ENCODE measurements around the gene PTPN14. TPM values are rescaled to one million over a fixed set of nuclear protein-coding genes. Genes with fewer than 3 reads are reported as not detected.
"Not testable (repeated sequence)": the region's sequence is repeated elsewhere in the genome, so short reads cannot be mapped to it uniquely, and the experiment has no call there.

Gene PTPN14
- polyA plus RNA-seq, 3 donors from 2014 or later: 0.04 TPM; not detected in 2

DNA sequence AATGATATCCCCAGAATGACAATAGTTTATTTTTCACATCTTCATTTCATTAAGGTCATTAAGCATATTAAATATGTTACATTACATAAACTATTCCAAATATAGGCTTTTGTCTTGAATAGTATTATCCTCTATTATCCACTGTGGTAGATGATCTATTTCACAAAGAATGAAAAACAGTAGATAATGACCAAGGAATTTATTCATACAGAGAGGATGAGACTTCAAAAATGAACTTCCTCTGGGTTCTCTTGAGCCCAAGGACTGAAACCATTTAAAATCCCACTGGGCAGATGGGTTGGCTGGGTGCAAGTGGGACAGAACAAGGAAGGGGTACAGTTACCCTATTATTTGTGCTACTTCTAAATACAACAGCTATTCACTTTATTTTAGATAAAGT is 33.0 kb downstream of the PTPN14 start:
- H3K4me1 Mint-ChIP-seq: no peaks in the 10 kb centered on the region
- peaks cover 0 to 2% (median 0%) of the 10 kb centered on the region in 6 donors for H3K9me3 Mint-ChIP-seq
- no peak overlapping the region for H3K27ac Mint-ChIP-seq
- peaks cover 2 to 8% (median 7%) of the 10 kb centered on the region in 3 donors for H3K27me3 Mint-ChIP-seq (ENCODE audit: low read depth in 3 of 3)
- no peaks in the 10 kb centered on the region for H3K36me3 Mint-ChIP-seq
- no peak for DNase-seq
- no peak overlapping the region for H3K4me3 Mint-ChIP-seq

DNA sequence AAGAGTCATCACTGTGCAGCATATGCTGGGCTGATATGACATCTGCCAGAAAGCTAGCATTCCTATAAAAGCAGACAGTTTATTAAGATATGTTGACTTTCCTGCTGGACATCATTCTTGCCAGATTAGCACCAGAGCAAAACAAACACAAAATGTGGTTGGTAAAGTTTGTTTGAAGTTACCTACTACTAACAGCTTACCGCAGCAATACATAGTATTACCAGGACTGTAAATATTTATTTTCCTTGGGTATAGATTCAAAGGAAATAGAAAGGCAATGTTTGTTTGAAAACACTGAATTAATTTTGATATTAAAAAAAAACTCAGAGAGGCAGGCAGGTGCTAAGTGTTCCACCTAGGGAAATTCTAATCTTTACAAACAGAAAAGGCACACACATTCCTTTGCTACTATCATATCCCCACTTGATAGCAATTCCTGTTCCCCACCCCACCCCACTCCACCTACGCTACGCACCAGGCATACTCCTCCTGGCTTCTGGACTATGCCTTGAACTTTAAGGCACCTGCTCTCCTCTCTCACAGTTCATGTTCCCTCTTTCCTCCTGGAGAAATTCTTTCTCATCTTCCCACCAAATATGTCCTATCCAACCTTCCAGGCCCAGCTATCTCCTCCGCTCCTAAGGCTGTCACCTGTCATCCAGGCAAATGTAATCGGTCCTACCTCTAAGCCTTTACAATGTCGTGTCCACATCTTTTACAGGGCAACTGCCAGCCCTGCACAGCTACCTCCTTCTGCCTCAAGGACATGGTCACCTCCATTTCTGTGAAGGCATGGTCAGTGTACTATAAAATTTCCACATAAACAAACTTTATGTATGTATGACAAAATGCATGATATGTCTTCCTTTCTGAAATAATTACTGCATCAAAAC is 34.7 kb downstream of the PTPN14 start:
- Mint-ChIP-seq H3K36me3 (no peaks in the 10 kb centered on the region), H3K27me3 (ENCODE audit: low read depth in 3 of 3) (peaks cover 2 to 8% (median 8%) of the 10 kb centered on the region in 3 donors), H3K4me1 (no peaks in the 10 kb centered on the region), H3K27ac (no peak overlapping the region), H3K4me3 (no peak overlapping the region), H3K9me3 (peaks cover 0 to 2% (median 0%) of the 10 kb centered on the region in 6 donors)
- DNase-seq: no peak

DNA sequence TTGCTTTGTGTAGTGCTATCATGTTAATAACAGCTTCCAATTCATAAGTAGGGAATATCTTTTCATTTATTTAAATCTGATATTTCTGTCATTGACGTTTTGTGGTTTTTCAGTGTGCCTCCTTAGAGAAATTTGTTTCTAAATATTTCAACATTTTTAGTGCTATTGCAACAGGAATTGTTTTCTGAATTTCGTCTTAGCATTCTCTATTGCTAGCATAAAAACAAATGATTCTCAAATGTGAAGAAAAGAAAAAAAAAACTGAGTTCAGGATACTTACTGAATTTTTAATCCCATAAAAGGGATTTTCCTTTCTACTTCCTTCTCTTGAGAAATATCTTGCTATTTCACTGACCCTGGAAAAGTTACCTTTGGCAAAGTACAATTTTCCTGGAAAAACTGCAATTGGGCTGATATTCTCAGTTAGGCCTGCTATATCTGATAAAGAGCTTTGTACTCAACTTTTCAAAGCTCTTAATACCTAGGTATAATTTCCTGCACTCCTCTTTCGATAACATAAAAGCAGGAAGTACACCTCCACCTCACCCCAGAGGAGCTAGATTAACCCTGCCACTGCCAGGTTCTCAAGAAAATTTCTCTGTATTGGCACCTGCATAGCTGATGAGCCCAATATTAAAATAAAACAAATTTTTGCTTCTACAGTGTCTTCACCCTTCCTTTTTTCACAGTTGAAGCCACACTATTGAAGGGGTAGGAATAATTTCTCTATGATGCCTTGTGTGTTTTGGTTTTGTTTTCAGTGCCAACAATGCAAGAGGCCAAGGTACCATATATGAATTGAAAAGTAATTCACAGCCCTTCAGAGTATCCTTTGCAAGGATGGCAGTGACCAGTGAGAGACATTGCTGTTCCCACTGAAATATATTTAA is 35.6 kb downstream of the PTPN14 start:
- Mint-ChIP-seq H3K36me3 (no peaks in the 10 kb centered on the region), H3K27me3 (ENCODE audit: low read depth in 3 of 3) (peaks cover 2 to 8% (median 6%) of the 10 kb centered on the region in 3 donors), H3K9me3 (peaks cover 0 to 2% (median 0%) of the 10 kb centered on the region in 6 donors), H3K4me1 (no peaks in the 10 kb centered on the region), H3K4me3 (no peak overlapping the region), H3K27ac (no peak overlapping the region)
- no peak for DNase-seq

DNA sequence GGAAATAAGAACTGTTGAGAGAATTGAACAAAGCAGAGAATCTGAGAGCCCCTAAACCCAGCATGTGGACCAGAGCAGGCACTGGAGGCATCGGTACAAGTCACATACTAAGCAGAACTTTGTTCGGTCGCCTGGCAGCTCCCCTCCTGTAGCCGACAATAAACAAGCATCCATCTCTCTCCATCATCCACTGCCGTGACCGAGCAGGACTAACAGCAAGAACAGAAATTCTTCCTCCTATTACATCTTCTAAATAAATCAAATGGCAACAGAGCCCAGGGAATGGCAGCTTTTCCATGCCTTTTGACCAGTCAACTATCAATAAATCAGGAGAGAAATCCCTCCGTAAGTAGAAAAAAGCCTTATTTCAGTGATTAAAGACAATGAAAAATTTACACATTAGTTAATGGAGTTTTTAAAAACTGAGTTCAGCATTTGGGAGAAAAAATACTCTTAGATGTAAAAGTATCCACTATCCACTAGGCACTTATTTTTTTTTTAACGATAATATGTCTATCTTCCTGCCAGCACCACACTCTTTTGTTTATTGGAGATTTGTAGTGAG is 36.5 kb downstream of the PTPN14 start:
- Mint-ChIP-seq H3K27ac (no peak overlapping the region), H3K4me3 (no peak overlapping the region), H3K9me3 (peaks cover 0 to 2% (median 0%) of the 10 kb centered on the region in 6 donors), H3K4me1 (no peaks in the 10 kb centered on the region), H3K36me3 (no peaks in the 10 kb centered on the region), H3K27me3 (ENCODE audit: low read depth in 3 of 3) (peaks cover 2 to 8% (median 6%) of the 10 kb centered on the region in 3 donors)
- DNase-seq: no peak

DNA sequence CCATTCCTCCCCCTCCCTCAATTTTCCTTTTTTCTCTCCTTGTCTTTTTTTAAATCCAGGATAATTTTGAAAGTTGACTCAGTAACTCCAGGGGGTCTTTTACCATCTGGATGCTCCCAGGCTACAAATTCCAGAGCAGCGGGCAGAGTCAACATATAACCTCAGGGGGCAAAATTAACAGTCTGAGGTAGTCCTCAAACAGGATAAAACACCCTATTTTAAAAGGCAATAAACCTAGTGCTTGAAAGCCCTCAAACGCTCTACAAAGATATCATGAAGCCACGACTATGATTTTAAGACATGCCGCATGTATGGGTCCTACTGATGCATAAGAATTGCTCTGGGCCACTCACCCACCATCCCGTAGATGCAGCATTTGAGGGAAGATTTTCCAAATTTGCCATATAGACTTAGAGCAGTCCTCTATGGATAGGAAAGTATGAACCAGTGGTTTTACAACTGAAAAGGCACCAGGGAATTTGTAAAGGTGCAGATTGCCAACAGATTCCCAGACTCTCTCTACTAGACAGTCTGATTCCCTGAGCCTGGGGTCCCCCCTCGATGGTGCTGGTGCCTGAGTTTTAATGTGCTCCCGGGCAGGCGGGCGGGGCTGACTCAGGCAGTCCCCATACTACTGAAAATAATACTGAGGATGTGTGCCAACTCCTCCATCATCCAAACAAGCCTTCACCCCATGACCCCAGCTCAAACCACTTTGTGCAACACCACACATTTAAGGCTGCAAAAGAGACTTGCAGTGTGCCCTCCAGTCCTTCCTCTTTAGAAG is 37.2 kb downstream of the PTPN14 start:
- DNase-seq: no peak
- Mint-ChIP-seq H3K36me3 (no peaks in the 10 kb centered on the region), H3K27me3 (ENCODE audit: low read depth in 3 of 3) (peaks cover 2 to 8% (median 6%) of the 10 kb centered on the region in 3 donors), H3K4me3 (no peak overlapping the region), H3K27ac (no peak overlapping the region), H3K9me3 (peaks cover 0 to 2% (median 0%) of the 10 kb centered on the region in 6 donors), H3K4me1 (no peaks in the 10 kb centered on the region)

DNA sequence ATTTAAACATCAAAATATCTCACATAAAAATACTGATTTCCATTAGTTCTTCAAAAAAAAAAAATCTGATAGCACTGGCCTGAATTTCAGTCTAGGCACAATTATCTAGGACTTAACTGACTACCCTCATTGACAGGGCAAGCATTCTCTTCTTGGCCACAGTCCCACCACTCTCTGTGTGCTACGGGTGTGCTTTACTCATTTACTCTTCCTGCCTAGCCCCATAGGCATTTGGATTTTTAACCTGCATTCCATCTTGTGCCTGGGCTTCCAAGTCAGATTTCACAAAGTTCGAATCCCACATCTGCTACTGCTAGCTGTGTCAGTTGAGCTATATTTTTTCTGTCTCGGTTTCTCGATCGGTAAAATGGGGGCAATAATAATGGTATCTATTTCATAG is 38.0 kb downstream of the PTPN14 start:
- Mint-ChIP-seq H3K9me3 (peaks cover 0 to 2% (median 0%) of the 10 kb centered on the region in 6 donors), H3K27ac (no peak overlapping the region)

DNA sequence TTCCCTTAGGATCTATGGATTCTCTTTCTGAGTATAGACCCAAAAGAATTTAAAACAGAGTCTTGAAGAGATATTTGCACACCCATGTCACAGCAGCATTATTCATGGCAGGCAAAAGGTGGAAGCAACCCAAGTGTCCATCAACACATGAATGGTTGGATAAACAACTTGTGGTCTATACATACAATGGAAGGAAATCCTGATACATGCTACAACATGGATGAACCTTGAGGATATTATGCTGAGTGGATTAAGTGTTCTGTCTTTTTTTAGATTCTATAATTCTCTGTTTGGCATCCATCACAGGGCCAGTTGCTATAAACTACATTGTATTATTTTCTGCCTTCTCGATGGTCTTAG is 39.8 kb downstream of the PTPN14 start:
- Mint-ChIP-seq H3K4me1 (no peaks in the 10 kb centered on the region), H3K36me3 (no peaks in the 10 kb centered on the region), H3K9me3 (peaks cover 0 to 2% (median 0%) of the 10 kb centered on the region in 6 donors), H3K27ac (no peak overlapping the region), H3K4me3 (no peak overlapping the region), H3K27me3 (ENCODE audit: low read depth in 3 of 3) (peaks cover 0 to 10% (median 2%) of the 10 kb centered on the region in 3 donors)
- DNase-seq: no peak

More for the DNA sequence above, 38.0 kb downstream of the PTPN14 start:
- no peak for DNase-seq
- Mint-ChIP-seq H3K4me1 (no peaks in the 10 kb centered on the region), H3K27me3 (ENCODE audit: low read depth in 3 of 3) (peaks cover 2 to 8% (median 6%) of the 10 kb centered on the region in 3 donors), H3K36me3 (no peaks in the 10 kb centered on the region), H3K4me3 (no peak overlapping the region)

DNA sequence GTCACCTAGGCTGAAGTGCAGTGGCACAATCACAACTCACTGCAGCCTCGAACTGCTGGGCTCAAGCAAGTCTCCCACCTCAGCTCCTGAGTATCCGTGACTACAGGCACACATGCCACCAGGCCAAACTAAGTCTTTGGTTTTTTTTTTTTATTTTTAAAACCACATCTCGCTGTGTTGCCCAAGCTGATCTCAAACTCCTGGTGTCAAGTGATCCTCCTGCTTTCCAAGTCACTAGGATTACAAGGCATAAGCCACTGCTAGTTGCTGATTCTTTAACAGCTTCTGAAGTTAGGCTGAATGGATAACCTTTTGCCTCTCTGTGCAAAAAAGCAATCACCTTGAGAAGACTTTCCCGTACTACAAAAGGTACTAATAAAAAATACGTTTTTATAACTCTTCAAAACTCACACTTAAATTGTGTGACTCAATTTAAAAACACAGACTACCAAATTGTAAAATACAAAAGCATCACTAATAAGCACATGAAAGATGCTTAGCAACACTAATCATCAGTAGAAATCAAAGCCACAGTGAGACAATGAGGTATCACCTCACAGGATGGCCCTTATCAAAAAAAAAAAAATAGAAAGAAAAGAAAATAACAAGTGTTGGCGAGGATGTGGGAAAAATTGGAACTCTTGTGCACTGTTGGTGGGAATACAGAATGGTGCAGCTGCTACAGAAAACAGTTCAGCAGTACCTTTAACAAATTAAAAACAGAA is 40.3 kb downstream of the PTPN14 start:
- Mint-ChIP-seq H3K9me3 (peaks cover 0 to 2% (median 0%) of the 10 kb centered on the region in 6 donors), H3K27ac (no peak overlapping the region), H3K27me3 (ENCODE audit: low read depth in 3 of 3) (peaks cover 0 to 11% (median 2%) of the 10 kb centered on the region in 3 donors), H3K36me3 (no peaks in the 10 kb centered on the region), H3K4me1 (no peaks in the 10 kb centered on the region), H3K4me3 (no peak overlapping the region)
- DNase-seq: no peak

DNA sequence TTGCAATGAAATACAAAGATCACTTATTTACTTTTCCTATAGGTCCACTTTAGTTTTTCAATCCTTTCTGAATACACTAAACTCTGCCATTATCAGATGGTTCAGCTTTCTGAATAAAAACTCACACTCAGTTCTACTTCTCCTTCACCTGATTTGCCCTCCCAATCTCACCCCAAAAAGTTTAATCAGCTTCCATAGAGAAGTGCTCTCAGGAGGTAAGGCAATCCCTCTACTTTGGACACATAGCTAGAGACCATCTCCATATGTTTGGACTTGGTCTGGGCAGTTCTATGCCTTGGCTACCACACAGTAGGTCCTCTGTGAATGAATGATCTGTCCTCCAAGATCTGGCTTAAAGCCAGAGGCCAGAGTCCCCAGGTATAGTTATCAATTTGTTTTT is 40.9 kb downstream of the PTPN14 start:
- H3K4me3 Mint-ChIP-seq: no peak overlapping the region
- H3K9me3 Mint-ChIP-seq: peaks cover 0 to 2% (median 0%) of the 10 kb centered on the region in 6 donors
- DNase-seq: no peak
- H3K36me3 Mint-ChIP-seq: no peaks in the 10 kb centered on the region
- H3K27me3 Mint-ChIP-seq (ENCODE audit: low read depth in 3 of 3): peaks cover 0 to 11% (median 5%) of the 10 kb centered on the region in 3 donors
- no peaks in the 10 kb centered on the region for H3K4me1 Mint-ChIP-seq
- H3K27ac Mint-ChIP-seq: no peak overlapping the region

DNA sequence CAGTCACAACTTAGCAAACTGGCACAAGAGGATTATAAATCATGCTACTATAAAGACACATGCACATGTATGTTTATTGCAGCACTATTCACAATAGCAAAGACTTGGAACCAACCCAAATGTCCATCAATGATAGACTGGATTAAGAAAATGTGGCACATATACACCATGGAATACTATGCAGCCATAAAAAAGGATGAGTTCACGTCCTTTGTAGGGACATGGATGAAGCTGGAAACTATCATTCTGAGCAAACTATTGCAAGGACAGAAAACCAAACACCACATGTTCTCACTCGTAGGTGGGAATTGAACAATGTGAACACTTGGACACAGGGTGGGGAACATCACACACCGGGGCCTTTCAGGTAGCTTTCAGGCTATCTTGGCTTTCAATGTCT is 41.8 kb downstream of the PTPN14 start:
- not testable (repeated sequence) for H3K4me3 Mint-ChIP-seq, H3K4me1 Mint-ChIP-seq, H3K27ac Mint-ChIP-seq, H3K9me3 Mint-ChIP-seq, H3K36me3 Mint-ChIP-seq, DNase-seq
- H3K27me3 Mint-ChIP-seq (ENCODE audit: low read depth in 3 of 3): peaks cover 0 to 10% (median 5%) of the 10 kb centered on the region in 3 donors

DNA sequence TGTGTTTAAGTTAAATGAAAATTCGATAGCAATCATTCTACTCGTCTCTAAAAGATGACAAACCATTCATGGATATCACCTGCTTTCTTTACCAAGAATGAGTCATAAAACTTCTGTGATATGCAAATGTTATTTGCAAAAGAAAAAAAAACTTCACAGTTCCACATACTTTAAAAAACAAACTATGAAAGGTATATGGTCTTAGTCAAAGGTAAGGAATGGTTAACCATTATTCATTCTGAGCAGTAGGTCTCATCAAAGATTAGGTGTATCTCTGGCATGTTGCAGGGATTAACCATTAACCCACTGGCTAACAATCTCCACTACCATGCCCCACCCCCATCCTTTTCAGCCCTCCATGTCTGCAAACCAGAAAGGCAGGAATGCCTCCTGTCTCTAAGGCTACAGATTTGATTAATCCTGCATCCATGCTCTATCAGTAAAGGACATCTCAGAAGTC is 44.4 kb downstream of the PTPN14 start:
- Mint-ChIP-seq H3K9me3 (no peaks in the 10 kb centered on the region), H3K4me3 (no peak overlapping the region), H3K36me3 (no peaks in the 10 kb centered on the region), H3K27ac (no peak overlapping the region), H3K4me1 (no peaks in the 10 kb centered on the region), H3K27me3 (ENCODE audit: low read depth in 3 of 3) (peaks cover 2 to 11% (median 3%) of the 10 kb centered on the region in 3 donors)
- no peak for DNase-seq

DNA sequence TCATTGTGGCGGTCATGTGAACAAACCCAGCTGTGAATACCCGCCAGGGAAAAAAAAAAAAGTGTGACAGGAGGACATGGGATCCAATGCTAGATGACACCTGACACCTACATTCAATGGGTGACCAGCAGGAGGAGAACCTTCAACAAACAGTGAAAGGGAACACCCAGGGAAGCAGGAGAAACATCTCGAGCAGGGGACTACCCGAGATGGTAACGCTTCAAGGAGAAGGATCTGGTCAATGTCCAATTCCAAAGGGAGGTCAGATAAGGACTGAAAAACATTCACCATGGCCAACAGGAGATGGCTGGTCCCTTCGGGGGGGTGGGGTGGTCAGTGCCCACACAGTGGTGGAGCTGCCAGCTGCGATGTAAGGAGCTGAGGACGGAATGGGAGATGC is 46.3 kb downstream of the PTPN14 start:
- Mint-ChIP-seq H3K36me3 (no peaks in the 10 kb centered on the region), H3K27ac (no peak overlapping the region), H3K4me3 (no peak overlapping the region), H3K4me1 (no peaks in the 10 kb centered on the region), H3K27me3 (ENCODE audit: low read depth in 3 of 3) (peaks cover 2 to 11% (median 5%) of the 10 kb centered on the region in 3 donors), H3K9me3 (no peaks in the 10 kb centered on the region)
- DNase-seq: no peak
